CD14-positive monocyte (primary cell): ENCODE measurements around the gene LAMC1. TPM values are rescaled to one million over a fixed set of nuclear protein-coding genes. Genes with fewer than 3 reads are reported as not detected.

ENCODE experiments used
- DNase-seq, 3 donors: peaks; one replicate each; pipeline ENCODE4 v3.0.0-alpha.2; 2011 to 2022
- H2AFZ ChIP-seq: 2 replicates; pipeline ENCODE4 v1.6.0; 2012; ENCODE audit warnings: mild to moderate bottlenecking, low read depth, low read length, inconsistent platforms; ENCODE audit not compliant: insufficient read depth, poor library complexity, severe bottlenecking
- H3K27ac ChIP-seq, 2 donors: 1 replicate in 1 of 2; 2 replicates in 1 of 2; pipeline ENCODE4 v1.5.1; 2012 to 2013; ENCODE audit warnings: low read length in 2 of 2, control low read depth in 1 of 2, inconsistent platforms in 1 of 2, low read depth in 1 of 2, mild to moderate bottlenecking in 1 of 2
- H3K27me3 ChIP-seq, 2 donors: one replicate each; pipeline versions ENCODE4 v1.6.0 to v1.6.1; 2011 to 2013; ENCODE audit warnings: low read length in 2 of 2; ENCODE audit not compliant: control insufficient read depth in 2 of 2, insufficient read depth in 2 of 2
- H3K36me3 ChIP-seq, 2 donors: replicated peaks in 1 of 2; 1 replicate in 1 of 2; 2 replicates in 1 of 2; pipeline versions ENCODE4 v1.5.1 to v1.6.1; 2012 to 2013; ENCODE audit warnings: low read length in 2 of 2, control low read depth in 1 of 2, inconsistent platforms in 1 of 2, mild to moderate bottlenecking in 1 of 2; ENCODE audit not compliant: insufficient read depth in 2 of 2, control insufficient read depth in 1 of 2
- H3K4me1 ChIP-seq, 2 donors: 1 replicate in 1 of 2; 2 replicates in 1 of 2; pipeline versions ENCODE4 v1.5.1 to v1.6.1; 2012 to 2013; ENCODE audit warnings: low read length in 2 of 2, control low read depth in 1 of 2, inconsistent platforms in 1 of 2, mild to moderate bottlenecking in 1 of 2, moderate library complexity in 1 of 2; ENCODE audit not compliant: insufficient read depth in 2 of 2, control insufficient read depth in 1 of 2
- H3K4me2 ChIP-seq: replicated peaks from 2 replicates; pipeline ENCODE3; 2012; ENCODE audit warnings: low read length, moderate library complexity, mild to moderate bottlenecking; ENCODE audit not compliant: poor library complexity, severe bottlenecking; ENCODE audit errors: extremely low read depth
- H3K4me3 ChIP-seq, 3 experiments: fragments of 200-600 bp in 1 of 3; sonication (generic) in 1 of 3; replicated peaks in 1 of 3; 1 replicate in 2 of 3; 2 replicates in 1 of 3; pipeline ENCODE4 v1.5.1; 2011 to 2013; ENCODE audit warnings: low read length in 3 of 3, mild to moderate bottlenecking in 3 of 3, control low read depth in 2 of 3, low read depth in 2 of 3, inconsistent platforms in 1 of 3, moderate library complexity in 1 of 3
- H3K79me2 ChIP-seq: 2 replicates; pipeline ENCODE4 v1.6.0; 2012; ENCODE audit warnings: mild to moderate bottlenecking, control low read depth, inconsistent platforms, low read length, moderate library complexity; ENCODE audit not compliant: insufficient read depth
- H3K9ac ChIP-seq: 2 replicates; pipeline ENCODE4 v1.6.0; 2017; ENCODE audit warnings: low read length, mild to moderate bottlenecking; ENCODE audit not compliant: insufficient read depth, poor library complexity, severe bottlenecking
- H3K9me3 ChIP-seq, 2 donors: replicated peaks in 1 of 2; 1 replicate in 1 of 2; 2 replicates in 1 of 2; pipeline versions ENCODE4 v1.5.1 to v1.6.1; 2012 to 2013; ENCODE audit warnings: low read length in 2 of 2, control low read depth in 1 of 2; ENCODE audit not compliant: control insufficient read depth in 1 of 2, insufficient read depth in 1 of 2
- H4K20me1 ChIP-seq: 2 replicates; pipeline ENCODE4 v1.6.0; 2012; ENCODE audit warnings: mild to moderate bottlenecking, low read length, control low read depth, moderate library complexity; ENCODE audit not compliant: insufficient read depth
- H3K27ac Mint-ChIP-seq, 7 donors: one replicate each; pipeline ENCODE4 v1.8.0; 2020; ENCODE audit warnings: mild to moderate bottlenecking in 7 of 7, mixed read lengths in 7 of 7, moderate library complexity in 6 of 7, inconsistent platforms in 2 of 7
- H3K27me3 Mint-ChIP-seq, 3 donors: one replicate each; pipeline ENCODE4 v1.8.0; 2021 to 2022; ENCODE audit warnings: low read depth in 3 of 3, mild to moderate bottlenecking in 3 of 3, mixed read lengths in 3 of 3, moderate library complexity in 3 of 3, inconsistent platforms in 1 of 3
- H3K36me3 Mint-ChIP-seq, 2 donors: one replicate each; pipeline ENCODE4 v1.8.0; 2020; ENCODE audit warnings: mixed read lengths in 2 of 2, inconsistent platforms in 1 of 2, mild to moderate bottlenecking in 1 of 2
- H3K4me1 Mint-ChIP-seq: one replicate; pipeline ENCODE4 v1.8.0; 2020; ENCODE audit warnings: mild to moderate bottlenecking, mixed read lengths
- H3K4me3 Mint-ChIP-seq, 2 donors: one replicate each; pipeline ENCODE4 v1.8.0; 2020; ENCODE audit warnings: mild to moderate bottlenecking in 2 of 2, mixed read lengths in 2 of 2, moderate library complexity in 1 of 2
- H3K9me3 Mint-ChIP-seq, 7 donors: one replicate each; pipeline ENCODE4 v1.8.0; 2020 to 2022; ENCODE audit warnings: mixed read lengths in 7 of 7, mild to moderate bottlenecking in 6 of 7, moderate library complexity in 6 of 7, inconsistent platforms in 2 of 7
- WGBS: methylation state at CpG from one replicate; pipeline ENCODE4 v1.1.5; 2013; ENCODE audit warnings: missing lambda C conversion rate; ENCODE audit not compliant: insufficient coverage; 5-methylcytosine and 5-hydroxymethylcytosine counted together
- intact Hi-C, 2 donors: fragments of 100-400 bp; cut with micrococcal nuclease; formaldehyde crosslinking; loops; one replicate each; pipeline versions ENCODE4 v1.15.0 to v1.15.1; 2023
- polyA plus RNA-seq, 3 donors: library from polyadenylated mRNA; depleted of rRNA in 1 of 3; unstranded in 2 of 3; stranded (reverse) in 1 of 3; fragments of 300-500 nt in 2 of 3; fragments of >200 nt in 1 of 3; fragmentation: Illumina TruSeq in 2 of 3; gene quantifications; 1 replicate in 2 of 3; 2 replicates in 1 of 3; pipeline ENCODE4 v1.2.3, GENCODE V29; 2012 to 2021
- TF ChIP-seq, protein P1 (sequence below): fragments of 200-600 bp; IDR thresholded peaks from one replicate; pipeline ENCODE4 v1.8.0; 2022; ENCODE audit warnings: antibody characterized with exemption, mild to moderate bottlenecking

LAMC1 gene
- polyA plus RNA-seq, 3 donors: 0.34 to 1.7 (median 0.95) TPM

DNA sequence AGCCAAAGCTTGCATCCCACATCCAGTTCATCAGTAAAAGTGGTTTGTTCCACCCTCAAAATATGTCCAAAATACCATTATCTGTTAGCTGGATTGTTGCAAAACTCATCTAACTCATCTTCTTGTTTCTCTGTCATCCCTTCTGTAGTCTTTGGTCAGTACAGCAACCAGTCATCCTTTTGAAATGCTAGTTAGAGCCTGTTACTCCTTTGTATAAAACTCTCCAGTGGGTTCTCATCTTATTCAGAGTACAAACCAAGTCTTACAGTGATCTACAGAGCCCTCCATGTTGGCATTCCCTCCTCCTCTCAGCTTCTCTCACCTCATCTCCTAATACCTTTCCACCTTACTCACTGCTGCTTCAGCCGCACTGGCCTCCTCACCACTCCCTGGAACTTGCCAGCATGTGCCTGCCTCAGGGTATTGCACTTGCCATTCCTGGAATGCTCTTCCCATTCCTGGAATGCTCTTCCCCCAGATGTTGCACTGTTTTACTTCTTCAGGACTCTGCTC, 70.6 kb downstream of the LAMC1 start:
- no peaks in the 10 kb centered on the region for H4K20me1 ChIP-seq
- no peak overlapping the region for H2AFZ ChIP-seq
- Mint-ChIP-seq H3K4me1 (no peaks in the 10 kb centered on the region), H3K9me3 (no peaks in the 10 kb centered on the region), H3K36me3 (no peaks in the 10 kb centered on the region), H3K4me3 (no peak overlapping the region), H3K27me3 (peaks cover 0 to 2% (median 2%) of the 10 kb centered on the region in 3 donors), H3K27ac (no peak overlapping the region)
- 100% methylated on average over 1 of the region's 1 CpG for WGBS
- H3K4me3 ChIP-seq: no peak overlapping the region
- TF ChIP-seq, protein P1, sequence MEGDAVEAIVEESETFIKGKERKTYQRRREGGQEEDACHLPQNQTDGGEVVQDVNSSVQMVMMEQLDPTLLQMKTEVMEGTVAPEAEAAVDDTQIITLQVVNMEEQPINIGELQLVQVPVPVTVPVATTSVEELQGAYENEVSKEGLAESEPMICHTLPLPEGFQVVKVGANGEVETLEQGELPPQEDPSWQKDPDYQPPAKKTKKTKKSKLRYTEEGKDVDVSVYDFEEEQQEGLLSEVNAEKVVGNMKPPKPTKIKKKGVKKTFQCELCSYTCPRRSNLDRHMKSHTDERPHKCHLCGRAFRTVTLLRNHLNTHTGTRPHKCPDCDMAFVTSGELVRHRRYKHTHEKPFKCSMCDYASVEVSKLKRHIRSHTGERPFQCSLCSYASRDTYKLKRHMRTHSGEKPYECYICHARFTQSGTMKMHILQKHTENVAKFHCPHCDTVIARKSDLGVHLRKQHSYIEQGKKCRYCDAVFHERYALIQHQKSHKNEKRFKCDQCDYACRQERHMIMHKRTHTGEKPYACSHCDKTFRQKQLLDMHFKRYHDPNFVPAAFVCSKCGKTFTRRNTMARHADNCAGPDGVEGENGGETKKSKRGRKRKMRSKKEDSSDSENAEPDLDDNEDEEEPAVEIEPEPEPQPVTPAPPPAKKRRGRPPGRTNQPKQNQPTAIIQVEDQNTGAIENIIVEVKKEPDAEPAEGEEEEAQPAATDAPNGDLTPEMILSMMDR: no peak
- no peaks in the 10 kb centered on the region for H3K27me3 ChIP-seq
- DNase-seq: no peak
- intact Hi-C loops: no loop called here
- no peaks in the 10 kb centered on the region for H3K36me3 ChIP-seq
- H3K4me1 ChIP-seq: no peaks in the 10 kb centered on the region
- no peak overlapping the region for H3K27ac ChIP-seq
- no peak overlapping the region for H3K9ac ChIP-seq
- no peaks in the 10 kb centered on the region for H3K79me2 ChIP-seq
- no peak overlapping the region for H3K4me2 ChIP-seq
- no peaks in the 10 kb centered on the region for H3K9me3 ChIP-seq

DNA sequence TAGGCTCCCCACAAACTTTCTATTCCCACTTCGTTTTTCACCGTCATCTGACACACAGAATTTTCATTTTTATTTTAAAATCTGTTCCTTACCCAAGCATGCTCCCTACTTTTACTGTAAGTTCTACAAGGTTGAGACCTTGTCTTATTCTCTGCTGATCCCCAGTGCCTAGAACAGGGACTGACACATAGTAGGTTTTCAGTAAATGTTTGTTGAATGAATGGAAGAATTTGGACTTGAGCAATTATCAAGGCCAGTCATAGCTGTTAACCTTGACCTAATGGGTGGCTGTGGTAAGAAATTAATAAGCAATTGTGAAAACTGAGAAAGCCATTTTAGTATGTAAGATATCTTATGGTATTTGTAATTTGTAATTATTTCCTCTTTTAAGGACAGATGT, 71.1 kb downstream of the LAMC1 start:
- Histone ChIP-seq H3K4me1 (no peaks in the 10 kb centered on the region), H3K9ac (no peak overlapping the region), H2AFZ (no peak overlapping the region), H3K79me2 (no peaks in the 10 kb centered on the region), H3K4me3 (no peak overlapping the region), H3K4me2 (no peak overlapping the region), H3K27ac (no peak overlapping the region), H4K20me1 (no peaks in the 10 kb centered on the region), H3K9me3 (no peaks in the 10 kb centered on the region), H3K36me3 (no peaks in the 10 kb centered on the region), H3K27me3 (no peaks in the 10 kb centered on the region)
- DNase-seq: no peak
- TF ChIP-seq, protein P1: no peak
- intact Hi-C loops: no loop called here
- H3K4me1 Mint-ChIP-seq: no peaks in the 10 kb centered on the region
- no peaks in the 10 kb centered on the region for H3K9me3 Mint-ChIP-seq
- no peaks in the 10 kb centered on the region for H3K36me3 Mint-ChIP-seq
- H3K4me3 Mint-ChIP-seq: no peak overlapping the region
- peaks cover 0 to 2% (median 2%) of the 10 kb centered on the region in 3 donors for H3K27me3 Mint-ChIP-seq
- WGBS: 83% methylated on average over 1 of the region's 2 CpGs
- H3K27ac Mint-ChIP-seq: no peak overlapping the region
